ENCODE results near the gene NPIPB12.
"Not testable (repeated sequence)": the region's sequence is repeated elsewhere in the genome, so short reads cannot be mapped to it uniquely, and the experiment has no call there.

NPIPB12 gene

GRCh38 chr16:29506308-29506707, at the start of gene NPIPB12:
Gene NPIPB12, minus strand, starts transcription at chr16:29506408.
- H3K27ac ChIP-seq = not testable (repeated sequence)

- H3K27ac ChIP-seq = not testable (repeated sequence)
These were observed 15.3 kb upstream of the NPIPB12 start for GRCh38 chr16:29521520-29521919.

- not testable (repeated sequence) for H3K27ac ChIP-seq
These were observed 23.9 kb downstream of the NPIPB12 start for GRCh38 chr16:29482276-29482675.

GRCh38 chr16:29472065-29472464, 34.1 kb downstream of the NPIPB12 start:
- H3K27ac ChIP-seq = not testable (repeated sequence)

- not testable (repeated sequence) for H3K27ac ChIP-seq
These were observed 36.5 kb downstream of the NPIPB12 start for GRCh38 chr16:29469660-29470059.

- not testable (repeated sequence) for H3K27ac ChIP-seq
These were observed 38.4 kb downstream of the NPIPB12 start for GRCh38 chr16:29467654-29468366.

GRCh38 chr16:29466904-29467303, 39.3 kb downstream of the NPIPB12 start:
- H3K27ac ChIP-seq = not testable (repeated sequence)

GRCh38 chr16:29465985-29466824, 40.0 kb downstream of the NPIPB12 start:
- H3K27ac ChIP-seq = not testable (repeated sequence)

- H3K27ac ChIP-seq = not testable (repeated sequence)
These were observed 45.6 kb downstream of the NPIPB12 start for GRCh38 chr16:29460647-29461030.

- H3K27ac ChIP-seq = not testable (repeated sequence)
These were observed 46.2 kb downstream of the NPIPB12 start, which contains the start of gene SULT1A4 for GRCh38 chr16:29459706-29460646. Gene SULT1A4, plus strand, starts transcription at chr16:29459913. Its CDS starts 1,473 bp downstream, at chr16:29461386.

GRCh38 chr16:29457660-29458059, 48.5 kb downstream of the NPIPB12 start:
- H3K27ac ChIP-seq = not testable (repeated sequence)

- not testable (repeated sequence) for H3K27ac ChIP-seq
These were observed 51.4 kb downstream of the NPIPB12 start for GRCh38 chr16:29454828-29455227.

- not testable (repeated sequence) for H3K27ac ChIP-seq
These were observed 51.9 kb downstream of the NPIPB12 start, which contains the start of the genes BOLA2 and SLX1B for GRCh38 chr16:29454269-29454668. Gene BOLA2, minus strand, starts transcription at chr16:29454351. Its CDS starts 98 bp downstream, at chr16:29454253. Gene SLX1B, plus strand, starts transcription at chr16:29454533.

GRCh38 chr16:29453754-29454153, 52.5 kb downstream of the NPIPB12 start:
- H3K27ac ChIP-seq = not testable (repeated sequence)

All from VCaP (cell line).